Stimulated activated CD8-positive, alpha-beta memory T cell treated with anti-CD3 and anti-CD28 coated beads, Interleukin-12 subunit alpha, Interleukin-12 subunit beta, amount 100 ng/mL, for 24 hours (primary cell): ENCODE data around the gene ACOXL.

ENCODE experiments used
- DNase-seq: peaks from one replicate; pipeline ENCODE4 v3.0.0-alpha.2; 2020; ENCODE audit errors: extremely low read depth

ACOXL gene

GRCh38 chr2:110755491-110756078 lies 23.2 kb downstream of the ACOXL start:
- DNase-seq: no peak

GRCh38 chr2:110759411-110759810 lies 27.0 kb downstream of the ACOXL start:
- DNase-seq: no peak

DNA sequence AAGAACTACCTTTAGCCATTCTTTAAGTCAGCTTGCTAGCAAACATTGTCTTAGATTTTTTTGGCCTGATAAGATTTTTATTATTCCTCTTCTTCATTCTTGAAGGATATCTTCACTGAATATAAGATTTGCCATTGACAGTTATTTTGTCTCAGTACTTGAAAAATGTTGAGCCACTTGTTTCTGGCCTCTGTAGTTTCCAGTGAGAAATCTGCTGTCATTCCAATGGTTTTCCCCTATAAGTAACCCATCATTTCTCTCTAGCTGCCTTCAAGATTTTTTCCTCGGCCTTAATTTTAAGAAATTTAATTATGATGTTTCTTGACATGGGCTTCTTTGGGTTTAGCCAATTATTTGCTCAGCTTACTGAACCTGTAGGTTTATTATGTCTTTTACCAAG lies 32.6 kb downstream of the ACOXL start:
- DNase-seq: no peak

DNA sequence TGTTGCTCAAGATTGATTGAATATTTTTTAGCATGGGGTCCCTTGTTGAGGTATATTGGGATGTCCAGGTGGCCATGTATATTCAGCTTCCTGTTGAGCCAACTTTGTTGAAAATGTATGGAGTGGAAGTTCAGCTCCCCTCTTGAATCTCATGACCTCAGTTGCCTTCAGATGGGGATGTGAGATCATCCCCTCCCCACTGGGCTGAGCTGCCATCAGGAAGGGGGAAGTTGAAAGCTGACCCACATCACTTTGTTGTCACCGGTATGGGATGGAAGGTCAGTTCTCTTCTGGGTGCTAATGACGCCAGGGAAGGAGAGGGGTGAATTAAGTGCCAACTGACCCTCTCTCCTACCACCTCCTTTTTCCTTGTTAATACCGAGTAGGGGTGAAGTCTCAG lies 33.9 kb downstream of the ACOXL start:
- DNase-seq: no peak

- no peak for DNase-seq
Observed at GRCh38 chr2:110768591-110768990, 36.2 kb downstream of the ACOXL start.

GRCh38 chr2:110770404-110770958 lies 38.1 kb downstream of the ACOXL start:
- no peak for DNase-seq

- DNase-seq: no peak
Observed at GRCh38 chr2:110770959-110771431, 38.6 kb downstream of the ACOXL start.

- DNase-seq: no peak
Observed at GRCh38 chr2:110771547-110772382, 39.4 kb downstream of the ACOXL start.

- no peak for DNase-seq
Observed at GRCh38 chr2:110772383-110772755, 40.0 kb downstream of the ACOXL start.

- no peak for DNase-seq
Observed at GRCh38 chr2:110773401-110773921, 41.1 kb downstream of the ACOXL start.

DNA sequence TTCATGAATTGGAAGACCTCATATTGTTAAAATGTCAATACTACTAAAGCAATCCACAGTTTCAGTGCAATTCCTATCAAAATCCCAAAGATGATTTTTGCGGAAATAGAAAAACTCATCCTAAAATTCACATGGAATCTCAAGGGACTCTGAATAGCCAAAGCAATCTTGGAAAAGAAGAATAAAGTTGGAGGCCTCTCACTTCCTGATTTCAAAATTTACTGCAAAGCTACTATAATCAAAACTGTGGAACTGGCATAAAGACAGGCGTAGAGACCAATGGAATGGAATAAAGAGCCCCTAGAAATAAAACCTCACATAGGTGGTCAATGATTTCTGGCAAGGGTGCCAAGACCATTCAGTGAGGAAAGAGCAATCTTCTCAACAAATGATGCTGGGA lies 42.3 kb downstream of the ACOXL start:
- no peak for DNase-seq

DNA sequence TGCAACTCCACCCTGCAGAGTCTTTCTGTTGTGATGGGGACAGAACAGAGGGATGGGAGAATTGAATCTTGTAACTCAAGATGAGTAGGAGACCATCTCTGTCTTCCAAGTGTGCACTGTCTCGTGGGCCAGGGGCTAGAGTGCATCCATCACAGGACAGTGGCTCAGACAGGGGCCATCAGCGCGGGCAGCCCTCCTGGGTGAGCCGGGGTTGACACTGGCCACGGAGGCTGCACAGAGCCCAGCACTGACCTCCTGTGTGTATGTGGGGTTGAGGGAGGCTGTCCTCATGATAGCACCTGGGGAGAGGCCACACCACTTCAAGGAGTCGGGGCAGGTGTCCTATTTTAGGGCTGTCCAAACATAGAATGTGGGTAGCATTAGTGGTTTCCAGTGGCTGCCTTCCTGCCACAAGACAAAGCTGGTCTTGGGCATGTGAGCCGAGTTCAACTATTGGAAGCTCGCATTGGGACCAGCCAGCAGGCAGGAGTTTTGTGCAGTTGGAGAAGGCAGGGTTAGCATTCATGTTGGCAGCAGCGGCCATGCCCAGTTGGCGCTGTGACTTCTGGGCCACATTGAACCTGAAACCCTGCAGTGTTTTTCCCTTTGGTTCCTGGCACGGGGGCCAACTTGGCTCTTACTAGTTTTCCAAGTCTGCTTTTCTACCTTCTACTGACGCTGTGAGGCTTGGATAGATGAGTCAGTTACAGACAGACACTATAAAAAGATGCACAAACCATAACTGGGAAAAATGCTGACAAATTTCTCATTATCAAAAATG lies 45.3 kb downstream of the ACOXL start:
- DNase-seq: no peak

- DNase-seq: no peak
Observed at GRCh38 chr2:110780461-110780860, 48.1 kb downstream of the ACOXL start.

DNA sequence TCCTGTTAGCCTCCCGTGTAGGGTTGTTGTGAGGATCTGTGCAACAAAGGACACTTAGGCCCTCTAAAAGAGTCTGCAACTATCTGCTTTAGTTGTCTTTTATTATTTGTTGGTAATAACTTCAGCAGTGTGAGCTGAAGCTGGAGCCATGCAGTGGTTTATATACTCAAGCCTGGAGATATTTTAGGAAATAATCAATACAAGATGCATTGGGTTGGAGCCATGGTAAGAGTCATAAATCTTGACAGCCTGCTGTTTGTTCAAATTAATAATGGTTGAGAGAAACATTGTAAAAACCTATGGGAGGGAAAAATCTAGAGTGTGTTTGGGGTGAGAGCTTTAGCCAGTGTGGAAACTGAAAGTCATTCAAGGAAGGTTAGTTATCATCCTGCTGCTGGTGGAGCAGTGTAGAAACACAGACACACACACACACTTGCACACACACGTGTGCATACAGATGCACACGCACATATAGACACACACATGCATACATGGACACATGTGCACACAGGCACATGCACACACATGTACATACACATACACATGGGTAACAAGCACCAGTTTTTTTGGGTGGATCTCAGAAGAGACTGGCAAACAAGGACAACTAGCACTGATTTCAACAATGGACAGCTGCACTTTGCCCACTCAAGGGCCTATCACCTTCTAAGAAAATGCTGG lies 51.0 kb downstream of the ACOXL start:
- DNase-seq: no peak

DNA sequence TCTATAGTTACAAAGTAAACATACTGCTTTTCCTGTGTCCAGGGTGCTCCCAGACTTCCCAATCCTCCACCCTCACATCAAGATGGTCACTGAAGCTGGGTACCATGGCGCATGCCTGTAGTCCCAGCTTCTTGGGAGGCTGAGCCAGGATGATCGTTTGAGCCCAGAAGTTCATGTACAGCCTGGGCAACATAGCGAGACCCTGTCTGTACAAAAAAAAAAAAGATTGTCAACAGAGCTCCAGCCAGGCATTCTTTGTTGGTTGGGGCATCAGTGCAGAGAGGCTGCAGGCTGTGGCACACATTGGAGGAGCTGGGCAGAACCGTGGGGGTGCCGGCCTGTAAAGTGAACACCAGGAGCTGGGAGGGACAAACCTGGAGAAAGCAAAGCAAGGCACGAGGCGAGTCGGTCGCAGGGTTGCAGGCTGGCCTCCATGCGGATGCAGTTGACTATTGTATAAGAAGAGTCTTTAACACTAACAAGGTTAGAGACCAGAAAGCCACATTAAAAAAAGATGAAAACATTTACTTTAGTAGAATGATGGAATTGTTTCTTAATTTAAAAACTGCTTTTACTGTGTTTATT lies 51.8 kb downstream of the ACOXL start:
- no peak for DNase-seq

DNA sequence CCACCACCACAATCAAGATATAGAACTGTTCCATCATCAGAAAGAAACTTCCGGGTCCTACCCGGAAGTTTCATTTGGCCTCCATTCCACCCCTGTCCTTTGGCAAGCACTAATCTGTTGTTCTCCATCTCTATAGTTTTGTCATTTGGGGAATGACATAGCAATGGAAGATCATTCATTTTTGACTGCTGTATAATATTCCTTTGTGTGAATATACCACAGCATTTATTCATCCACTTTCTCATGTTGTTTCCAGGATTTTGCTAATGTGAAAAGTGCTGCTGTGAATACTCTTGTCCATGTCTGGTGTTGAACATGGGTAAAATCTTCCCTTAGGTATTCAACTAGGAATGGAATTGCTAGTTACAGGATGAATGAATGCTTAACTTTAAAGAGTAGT lies 53.1 kb downstream of the ACOXL start:
- DNase-seq: no peak

GRCh38 chr2:110788976-110789375 lies 56.6 kb downstream of the ACOXL start:
- no peak for DNase-seq

- no peak for DNase-seq
Observed at GRCh38 chr2:110789706-110790105, 57.3 kb downstream of the ACOXL start.

- no peak for DNase-seq
Observed at GRCh38 chr2:110790907-110791306, 58.5 kb downstream of the ACOXL start.

DNA sequence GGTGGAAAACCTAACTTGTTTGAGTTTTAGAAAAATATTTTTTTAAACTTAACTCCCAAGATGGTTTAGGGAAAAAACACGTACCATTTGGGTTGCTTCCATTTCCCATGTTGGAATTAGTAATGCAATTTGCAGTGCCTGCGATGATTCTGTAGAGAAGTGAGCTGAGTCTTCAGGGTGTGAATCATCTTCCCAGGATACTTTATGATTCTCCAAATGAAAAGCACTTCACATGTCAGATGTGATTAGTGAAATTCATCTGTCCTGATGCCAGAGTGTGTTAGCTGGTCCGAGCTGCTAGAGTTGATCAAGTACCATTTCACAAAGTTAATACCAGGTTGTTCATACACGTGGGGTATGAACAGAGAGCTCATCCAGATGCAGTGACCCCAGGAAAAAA lies 59.1 kb downstream of the ACOXL start:
- DNase-seq: no peak

DNA sequence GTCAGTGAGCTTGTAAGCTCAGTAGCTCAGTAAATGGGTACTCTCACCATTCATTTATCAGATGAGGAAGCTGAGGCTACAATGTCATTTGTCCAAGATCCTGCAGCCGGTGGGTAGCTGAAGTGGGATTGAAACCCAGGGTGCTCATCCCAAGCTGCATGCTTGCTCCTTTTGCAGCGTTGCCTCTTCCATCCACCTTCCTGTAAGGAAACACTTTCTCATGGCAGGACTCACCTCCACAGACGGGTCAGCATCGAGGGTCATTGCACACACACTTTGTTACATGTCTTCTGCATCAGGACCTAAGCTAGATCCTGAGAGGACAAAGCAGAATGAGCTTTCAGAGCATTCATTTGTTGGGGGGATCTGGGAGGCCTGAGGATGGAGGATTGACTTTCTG lies 60.7 kb downstream of the ACOXL start:
- no peak for DNase-seq
